SK-N-SH (cell line): ENCODE results near the gene CYB561.

ENCODE experiments used
- CTCF ChIP-seq: fragments of 200-600 bp; sonication (generic); IDR thresholded peaks from 2 replicates; pipeline ENCODE4 v1.6.1; 2017; ENCODE audit warnings: antibody characterized with exemption, mild to moderate bottlenecking, moderate library complexity
- EZH2phosphoT487 ChIP-seq: fragments of 200-600 bp; sonication (generic); IDR thresholded peaks from 2 replicates; pipeline ENCODE4 v1.6.1; 2017; ENCODE audit warnings: low read depth, mixed run types, mild to moderate bottlenecking, antibody characterized with exemption, moderate library complexity, borderline replicate concordance
- FOSL2 ChIP-seq: IDR thresholded peaks from 2 replicates; pipeline ENCODE4 v1.4.0; 2012; ENCODE audit warnings: low read depth, mild to moderate bottlenecking, moderate library complexity, borderline replicate concordance
- FOXM1 ChIP-seq: IDR thresholded peaks from 2 replicates; pipeline ENCODE4 v1.4.0; 2012; ENCODE audit warnings: low read depth, mild to moderate bottlenecking
- NFIC ChIP-seq: IDR thresholded peaks from 2 replicates; pipeline ENCODE4 v1.4.0; 2012; ENCODE audit warnings: borderline replicate concordance
- POLR2AphosphoS5 ChIP-seq: IDR thresholded peaks from 2 replicates; pipeline ENCODE4 v1.6.1; 2012; ENCODE audit warnings: low read depth, low read length
- RCOR1 ChIP-seq: fragments of 150-350 bp; IDR thresholded peaks from 2 replicates; pipeline ENCODE4 v1.6.1; 2017; ENCODE audit warnings: antibody characterized with exemption, low read length
- RXRA ChIP-seq: IDR thresholded peaks from 2 replicates; pipeline ENCODE4 v1.4.0; 2012; ENCODE audit warnings: low read depth, mild to moderate bottlenecking, borderline replicate concordance
- TAF1 ChIP-seq: IDR thresholded peaks from 2 replicates; pipeline ENCODE4 v1.6.1; 2012; ENCODE audit warnings: low read depth, mild to moderate bottlenecking, low read length, moderate library complexity, borderline replicate concordance
- TEAD4 ChIP-seq: IDR thresholded peaks from 2 replicates; pipeline ENCODE4 v1.4.0; 2012; ENCODE audit warnings: mild to moderate bottlenecking, borderline replicate concordance; ENCODE audit not compliant: insufficient read depth
- USF2 ChIP-seq: fragments of 150-350 bp; IDR thresholded peaks from 2 replicates; pipeline ENCODE4 v1.6.1; 2017; ENCODE audit warnings: antibody characterized with exemption, low read length, low read depth, borderline replicate concordance

GRCh38 chr17:63450551-63450950 lies 4.4 kb upstream of the CYB561 start:
- no peak for TF ChIP-seq CTCF
- TF ChIP-seq USF2: no peak
- TF ChIP-seq TEAD4: no peak
- no peak for TF ChIP-seq TAF1
- no peak for TF ChIP-seq NFIC
- TF ChIP-seq RXRA: no peak
- TF ChIP-seq POLR2AphosphoS5: no peak
- no peak for TF ChIP-seq FOSL2
- no peak for TF ChIP-seq EZH2phosphoT487
- TF ChIP-seq FOXM1: no peak
- TF ChIP-seq RCOR1: no peak
